ENCODE measurements around the gene ANXA2.
A peak's percentile ranks its signal among the peaks of the same experiment; 100 is the strongest.

The ANXA2 gene

DNA sequence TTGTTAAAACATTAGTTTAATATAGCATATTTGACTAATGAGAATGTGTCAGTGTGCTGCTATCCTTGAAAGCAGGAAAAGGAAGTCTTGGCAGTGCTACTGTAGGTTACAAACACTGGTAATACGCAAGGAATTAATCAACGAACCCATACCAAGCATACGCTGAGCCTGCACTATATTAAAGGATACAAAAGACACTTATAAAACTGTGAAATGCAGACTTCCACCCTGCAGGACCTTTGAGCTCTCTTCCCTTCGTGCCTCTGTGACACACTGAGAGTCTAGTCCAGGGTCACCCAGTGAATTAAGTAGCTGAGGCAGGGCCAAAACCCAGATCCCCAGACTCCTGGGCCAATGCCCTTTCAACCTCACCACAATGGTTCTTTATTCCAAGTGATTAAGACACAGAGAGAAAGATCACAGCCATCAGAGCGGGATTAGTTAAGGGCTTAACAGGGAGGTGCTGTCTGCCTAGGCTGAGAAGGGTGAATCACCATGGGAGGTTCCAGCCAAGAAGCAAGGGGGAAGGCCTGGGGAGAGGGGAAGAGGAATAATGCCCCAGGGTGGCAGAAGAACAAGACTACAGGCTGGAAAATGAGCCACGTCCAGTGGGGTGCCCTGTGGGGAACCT is 6.8 kb downstream of the ANXA2 start:
- DNase-seq (ENCODE audit: insufficient read length, low spot score) (no peak), FAIRE-seq (no peak)

GRCh38 chr15:60390231-60390630 is 7.6 kb downstream of the ANXA2 start:
- no peak for DNase-seq (ENCODE audit: insufficient read length, low spot score)
- FAIRE-seq: no peak

DNA sequence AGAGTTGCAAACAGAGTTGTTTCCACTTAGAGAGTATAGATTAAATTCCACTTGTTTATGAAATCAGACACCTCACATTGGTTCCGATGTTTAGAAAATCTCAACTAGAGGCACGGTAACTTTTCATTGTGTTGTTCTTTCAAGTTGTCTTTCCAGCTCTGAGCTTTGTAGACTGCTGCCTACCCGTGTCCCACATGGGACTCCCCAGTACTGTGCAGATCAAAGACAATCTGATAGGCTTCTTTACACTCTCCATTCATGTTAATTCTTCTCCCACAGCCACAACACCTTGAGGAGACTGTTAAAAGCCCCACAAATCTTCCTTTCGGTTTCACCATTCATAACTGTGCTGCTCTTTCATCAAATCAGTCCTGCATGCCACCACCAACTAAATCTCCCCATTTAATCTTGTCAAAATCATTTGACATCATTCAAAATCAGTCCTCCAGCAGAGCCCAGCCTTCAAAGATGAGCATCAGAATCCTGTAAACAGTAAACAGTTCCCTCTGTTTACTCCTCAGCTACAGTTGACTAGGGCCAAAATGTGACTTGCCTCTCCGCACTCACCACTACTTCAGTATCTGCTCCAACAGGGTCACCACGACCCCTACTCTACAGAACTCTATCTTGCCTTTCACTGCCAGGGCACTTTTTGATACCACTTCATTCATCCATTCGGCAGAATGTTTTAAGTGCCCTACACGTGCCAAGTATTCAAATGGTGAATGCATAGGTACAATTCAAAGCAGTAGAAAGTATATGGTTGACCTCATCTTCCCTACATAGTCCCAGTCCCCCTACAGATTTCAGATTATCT is 8.3 kb downstream of the ANXA2 start:
- FAIRE-seq: peak; percentile 18
- no peak for DNase-seq (ENCODE audit: insufficient read length, low spot score)

DNA sequence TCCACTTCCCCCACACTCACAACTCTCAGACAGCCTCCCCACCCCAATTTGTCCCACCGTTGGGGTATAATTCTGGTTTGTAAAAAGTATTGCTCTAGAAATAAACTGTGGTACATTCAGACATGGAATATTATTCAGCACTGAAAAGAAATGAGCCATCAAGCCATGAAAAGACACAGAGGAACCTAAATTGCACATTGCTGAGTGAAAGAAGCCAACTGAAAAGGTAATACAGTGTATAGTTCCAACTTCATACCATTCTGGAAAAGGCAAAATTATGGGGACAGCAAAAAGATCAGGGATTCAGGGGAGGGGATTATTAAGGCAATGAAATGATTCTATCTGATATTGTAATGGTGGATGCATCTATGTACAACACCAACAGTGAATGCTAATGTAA is 10.5 kb downstream of the ANXA2 start:
- no peak for DNase-seq (ENCODE audit: insufficient read length, low spot score)
- FAIRE-seq: no peak

DNA sequence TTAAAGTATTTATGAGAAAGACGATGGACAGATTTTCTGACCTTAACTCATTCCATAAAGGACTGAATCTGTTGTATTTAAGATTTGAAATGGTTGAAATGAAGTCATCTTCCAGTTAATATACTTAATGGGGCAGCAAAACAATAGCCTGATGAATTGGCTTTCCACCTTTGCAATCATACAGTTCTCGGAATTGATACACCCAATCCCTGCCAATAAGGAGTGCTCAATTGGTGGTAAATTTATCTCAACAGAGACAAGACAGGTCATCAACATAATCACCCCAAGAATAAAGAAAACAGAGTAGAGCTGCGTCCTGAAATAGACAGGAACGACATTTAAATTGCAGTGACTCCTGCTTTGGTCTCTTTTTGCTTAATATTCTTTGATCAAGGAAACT is 11.2 kb downstream of the ANXA2 start:
- DNase-seq (ENCODE audit: insufficient read length, low spot score) (no peak), FAIRE-seq (no peak)

- FAIRE-seq (no peak), DNase-seq (ENCODE audit: insufficient read length, low spot score) (no peak)
Observed at GRCh38 chr15:60385620-60386552, 11.9 kb downstream of the ANXA2 start.

DNA sequence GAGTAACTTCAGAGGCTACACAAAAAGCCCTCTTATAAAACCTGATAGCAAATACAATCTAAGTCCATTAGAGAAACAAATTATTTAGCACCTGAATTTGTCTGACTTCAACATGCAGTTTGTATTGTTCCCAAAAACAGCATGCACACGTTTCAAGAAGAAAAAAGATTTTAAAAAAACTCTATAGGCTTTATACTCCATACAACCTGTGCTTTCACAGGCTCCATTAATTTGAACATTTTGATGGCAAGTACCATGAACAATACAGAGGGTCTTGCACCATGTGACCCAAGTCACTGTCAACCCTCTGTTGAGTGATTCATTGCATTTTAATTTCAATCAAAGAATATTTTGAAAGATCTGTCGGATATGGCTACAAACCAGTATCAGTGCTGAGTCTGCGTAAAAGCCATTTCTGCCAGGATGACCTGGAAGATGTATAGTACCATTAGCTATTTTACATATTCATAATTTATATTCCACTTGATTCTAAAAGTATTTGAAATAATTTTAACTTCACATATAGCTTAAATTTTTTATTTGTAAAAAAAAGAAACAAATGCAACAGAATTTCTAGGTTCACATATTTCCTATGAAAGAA is 13.2 kb downstream of the ANXA2 start:
- FAIRE-seq (no peak), DNase-seq (ENCODE audit: insufficient read length, low spot score) (no peak)

GRCh38 chr15:60384053-60384452 is 13.7 kb downstream of the ANXA2 start:
- FAIRE-seq (no peak), DNase-seq (ENCODE audit: insufficient read length, low spot score) (no peak)

DNA sequence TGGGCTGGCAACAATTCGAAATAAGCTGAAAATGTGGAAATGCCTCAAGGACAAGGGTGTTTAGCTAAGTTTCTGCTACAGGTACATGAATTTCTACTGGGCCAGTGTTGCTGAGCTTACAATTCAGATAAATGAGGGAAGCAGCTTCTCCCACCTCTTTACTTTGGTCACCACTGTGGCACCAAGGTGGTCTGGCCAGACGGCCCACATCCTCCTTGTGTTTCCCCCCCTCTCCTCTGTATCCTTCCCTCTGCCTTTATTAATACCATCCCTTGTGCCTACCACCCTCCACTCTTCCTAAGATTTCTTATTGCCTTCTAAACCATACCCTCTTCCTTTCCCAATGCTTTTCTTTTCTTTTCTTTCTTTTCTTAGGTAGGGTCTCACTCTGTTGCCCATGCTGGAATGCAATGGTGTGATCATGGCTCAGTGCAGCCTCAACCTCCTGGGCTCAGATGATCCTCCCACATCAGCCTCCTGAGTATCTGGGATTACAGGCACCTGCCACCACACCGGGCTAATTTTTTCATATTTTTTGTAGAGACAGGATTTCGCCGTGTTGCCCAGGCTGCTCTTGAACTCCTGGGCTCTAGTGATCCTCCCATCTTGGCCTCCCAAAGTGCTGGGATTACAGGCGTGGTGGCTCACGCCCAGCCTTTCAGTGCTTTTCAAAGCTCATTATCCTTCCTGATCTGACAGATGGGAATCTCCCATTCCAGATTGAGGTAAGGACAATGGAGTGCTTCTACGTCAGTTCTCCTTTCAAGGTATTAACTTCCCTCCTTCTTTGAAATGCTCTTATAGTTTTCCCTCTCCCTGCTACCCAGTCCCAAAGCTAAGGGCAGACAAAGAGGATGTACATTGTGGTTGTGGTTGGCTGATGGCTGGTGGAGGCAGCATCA is 14.8 kb downstream of the ANXA2 start:
- no peak for FAIRE-seq
- DNase-seq (ENCODE audit: insufficient read length, low spot score): no peak

GRCh38 chr15:60381148-60381788 is 16.5 kb downstream of the ANXA2 start:
- FAIRE-seq (no peak), DNase-seq (ENCODE audit: insufficient read length, low spot score) (no peak)

GRCh38 chr15:60379525-60380274 is 18.1 kb downstream of the ANXA2 start:
- FAIRE-seq (no peak), DNase-seq (ENCODE audit: insufficient read length, low spot score) (no peak)

- FAIRE-seq (no peak), DNase-seq (ENCODE audit: insufficient read length, low spot score) (no peak)
Observed at GRCh38 chr15:60379185-60379524, 18.6 kb downstream of the ANXA2 start.

GRCh38 chr15:60376677-60377095 is 21.1 kb downstream of the ANXA2 start:
- no peak for FAIRE-seq

GRCh38 chr15:60375306-60375705 is 22.5 kb downstream of the ANXA2 start:
- no peak for FAIRE-seq
- no peak for DNase-seq (ENCODE audit: insufficient read length, low spot score)

More at GRCh38 chr15:60376677-60377095, 21.1 kb downstream of the ANXA2 start:
- no peak for DNase-seq (ENCODE audit: insufficient read length, low spot score)

DNA sequence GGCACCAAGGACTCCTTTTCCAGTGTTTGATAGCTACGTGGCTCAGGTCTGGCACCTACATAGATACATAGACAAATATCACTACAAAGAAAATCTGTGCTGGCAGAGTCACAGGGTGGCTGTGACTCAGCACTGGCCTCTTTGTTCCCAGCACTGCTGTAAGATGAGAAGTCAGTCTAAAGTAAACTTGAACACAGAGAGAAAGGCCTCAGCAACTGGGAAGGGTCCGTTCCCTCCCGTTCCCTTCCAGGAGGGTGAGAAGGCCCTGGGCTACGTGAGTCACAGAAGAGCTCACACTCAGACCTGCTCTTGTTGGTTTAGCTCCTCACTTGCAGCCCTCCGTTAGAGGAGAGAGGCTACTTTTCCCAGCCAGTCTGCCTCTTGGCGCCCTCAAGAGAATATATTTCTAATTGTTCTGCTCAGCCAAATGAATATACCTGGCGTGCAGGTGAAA is 23.1 kb downstream of the ANXA2 start:
- DNase-seq (ENCODE audit: insufficient read length, low spot score): no peak
- no peak for FAIRE-seq

DNA sequence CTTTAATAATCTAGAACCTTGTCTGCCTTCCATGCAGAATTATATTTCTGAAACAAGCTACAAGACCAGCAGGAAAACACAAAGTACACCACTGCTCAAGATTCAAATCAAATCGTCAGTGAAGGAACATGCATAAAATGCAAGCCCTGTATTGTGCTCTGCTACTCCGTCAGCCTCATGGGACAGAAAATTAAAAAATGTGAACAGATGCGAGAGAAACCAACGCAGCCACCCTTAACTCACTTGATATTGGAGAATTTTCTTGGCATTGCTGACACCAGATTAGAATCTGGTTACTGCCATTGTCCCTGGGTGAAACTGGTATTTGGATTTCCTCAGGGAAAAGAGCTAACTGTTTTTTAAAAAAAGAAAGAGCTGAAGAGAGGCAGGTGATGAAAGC is 23.6 kb downstream of the ANXA2 start:
- no peak for DNase-seq (ENCODE audit: insufficient read length, low spot score)

GRCh38 chr15:60373745-60374144 is 24.0 kb downstream of the ANXA2 start:
- FAIRE-seq (no peak), DNase-seq (ENCODE audit: insufficient read length, low spot score) (no peak)

More for the DNA sequence above, 23.6 kb downstream of the ANXA2 start:
- no peak for FAIRE-seq

DNA sequence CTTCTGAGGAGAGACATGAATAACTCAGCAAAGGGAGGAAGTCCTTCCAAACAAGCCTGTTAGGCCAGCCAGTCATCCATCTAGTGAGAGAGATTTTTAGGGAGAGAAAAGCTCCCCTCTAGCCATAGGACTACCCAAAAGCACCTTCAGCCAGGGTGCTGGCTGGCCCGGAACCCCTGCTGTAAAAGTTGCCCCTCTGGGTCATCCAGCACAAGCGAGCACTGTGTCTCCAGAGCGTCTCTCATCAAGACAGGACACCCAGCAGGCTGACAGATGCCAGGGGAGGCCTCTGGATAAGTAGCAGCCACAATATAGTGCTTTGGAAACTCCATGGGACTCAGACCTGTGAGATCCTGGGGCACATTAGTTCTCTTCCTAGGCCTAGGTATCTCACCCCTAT is 24.5 kb downstream of the ANXA2 start:
- DNase-seq (ENCODE audit: insufficient read length, low spot score): no peak
- FAIRE-seq: no peak

DNA sequence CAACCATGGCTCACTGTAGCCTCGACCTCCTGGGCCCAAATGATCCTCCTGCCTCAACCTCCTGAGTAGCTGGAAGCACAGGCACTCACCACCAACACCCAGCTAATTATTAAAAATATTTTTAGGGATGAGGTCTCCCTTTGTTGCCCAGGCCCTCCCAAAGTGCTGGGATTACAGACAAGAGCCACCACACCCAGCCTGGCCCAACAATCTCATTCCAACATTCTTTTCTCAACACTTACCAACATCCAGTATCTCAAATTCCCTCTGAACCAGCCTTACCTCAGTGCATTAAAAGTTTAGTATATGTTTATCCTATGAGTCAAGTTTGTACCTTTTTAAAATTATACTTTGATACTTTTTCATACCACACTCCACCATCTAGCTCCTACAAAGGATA is 25.0 kb downstream of the ANXA2 start:
- DNase-seq (ENCODE audit: insufficient read length, low spot score) (no peak), FAIRE-seq (no peak)

Data from GM19239 (cell line).